ENCODE results near the gene GABRA5.

- TF ChIP-seq CTCF (IDR thresholded peaks at IDR 0.05) (no peak), SIN3A (IDR thresholded peaks at IDR 0.05; ENCODE audit: borderline replicate concordance, insufficient read depth, low read depth, low read length) (no peak), POLR2AphosphoS5 (IDR thresholded peaks at IDR 0.05; ENCODE audit: low read depth, low read length) (no peak), TCF7L2 (IDR thresholded peaks at IDR 0.05; ENCODE audit: low read depth, low read length) (no peak)
- TF ChIP-seq, protein P1, sequence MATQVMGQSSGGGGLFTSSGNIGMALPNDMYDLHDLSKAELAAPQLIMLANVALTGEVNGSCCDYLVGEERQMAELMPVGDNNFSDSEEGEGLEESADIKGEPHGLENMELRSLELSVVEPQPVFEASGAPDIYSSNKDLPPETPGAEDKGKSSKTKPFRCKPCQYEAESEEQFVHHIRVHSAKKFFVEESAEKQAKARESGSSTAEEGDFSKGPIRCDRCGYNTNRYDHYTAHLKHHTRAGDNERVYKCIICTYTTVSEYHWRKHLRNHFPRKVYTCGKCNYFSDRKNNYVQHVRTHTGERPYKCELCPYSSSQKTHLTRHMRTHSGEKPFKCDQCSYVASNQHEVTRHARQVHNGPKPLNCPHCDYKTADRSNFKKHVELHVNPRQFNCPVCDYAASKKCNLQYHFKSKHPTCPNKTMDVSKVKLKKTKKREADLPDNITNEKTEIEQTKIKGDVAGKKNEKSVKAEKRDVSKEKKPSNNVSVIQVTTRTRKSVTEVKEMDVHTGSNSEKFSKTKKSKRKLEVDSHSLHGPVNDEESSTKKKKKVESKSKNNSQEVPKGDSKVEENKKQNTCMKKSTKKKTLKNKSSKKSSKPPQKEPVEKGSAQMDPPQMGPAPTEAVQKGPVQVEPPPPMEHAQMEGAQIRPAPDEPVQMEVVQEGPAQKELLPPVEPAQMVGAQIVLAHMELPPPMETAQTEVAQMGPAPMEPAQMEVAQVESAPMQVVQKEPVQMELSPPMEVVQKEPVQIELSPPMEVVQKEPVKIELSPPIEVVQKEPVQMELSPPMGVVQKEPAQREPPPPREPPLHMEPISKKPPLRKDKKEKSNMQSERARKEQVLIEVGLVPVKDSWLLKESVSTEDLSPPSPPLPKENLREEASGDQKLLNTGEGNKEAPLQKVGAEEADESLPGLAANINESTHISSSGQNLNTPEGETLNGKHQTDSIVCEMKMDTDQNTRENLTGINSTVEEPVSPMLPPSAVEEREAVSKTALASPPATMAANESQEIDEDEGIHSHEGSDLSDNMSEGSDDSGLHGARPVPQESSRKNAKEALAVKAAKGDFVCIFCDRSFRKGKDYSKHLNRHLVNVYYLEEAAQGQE (IDR thresholded peaks at IDR 0.05; ENCODE audit: insufficient read depth in 1 of 2, low read depth in 2 of 2, low read length in 1 of 2) = no peak
Measured at GRCh38 chr15:26877831-26878230, 11.0 kb downstream of the GABRA5 start.

All from Panc1 (cell line).